WTC11 (cell line): ENCODE results near the gene DRP2. TPM values are rescaled to one million over a fixed set of nuclear protein-coding genes. Genes with fewer than 3 reads are reported as not detected.

Experiments
- ATAC-seq: fragments of 200-7000 bp; cut with Tn5 transposase; 2 replicates; pipeline ENCODE4 v1.10.0; 2021; ENCODE audit warnings: mild to moderate bottlenecking, moderate library complexity
- CTCF ChIA-PET: fragments of 300-600 bp; sonication (Branson Sonifier 250); formaldehyde crosslinking; loops from one replicate; lab custom pipeline; 2021; ENCODE audit warnings: antibody characterized with exemption; lab: Charles Lee
- POLR2A ChIA-PET: fragments of 350-600 bp; sonication (Branson Sonifier 250); formaldehyde crosslinking; loops from one replicate; lab custom pipeline; 2021; ENCODE audit warnings: antibody characterized with exemption; lab: Charles Lee
- DNase-seq: peaks from one replicate; pipeline ENCODE4 v3.0.0; 2021; ENCODE audit warnings: low spot score
- H3K27ac Mint-ChIP-seq: 2 replicates; pipeline ENCODE4 v1.8.0; 2021; ENCODE audit warnings: mixed read lengths
- H3K27me3 Mint-ChIP-seq: 2 replicates; pipeline ENCODE4 v1.8.0; 2021; ENCODE audit warnings: low read depth, mild to moderate bottlenecking, moderate library complexity, mixed read lengths
- H3K36me3 Mint-ChIP-seq: 2 replicates; pipeline ENCODE4 v1.8.0; 2021; ENCODE audit warnings: mixed read lengths
- H3K4me1 Mint-ChIP-seq: 2 replicates; pipeline ENCODE4 v1.8.0; 2022; ENCODE audit warnings: mixed read lengths
- H3K4me3 Mint-ChIP-seq: 2 replicates; pipeline ENCODE4 v1.8.0; 2021; ENCODE audit warnings: mild to moderate bottlenecking, moderate library complexity, mixed read lengths
- H3K9me3 Mint-ChIP-seq: 2 replicates; pipeline ENCODE4 v1.8.0; 2021; ENCODE audit warnings: mixed read lengths
- ELF4 ChIP-seq: sonication (generic); formaldehyde crosslinking; IDR thresholded peaks from 2 replicates; pipeline ENCODE4 v1.8.1; 2022; ENCODE audit warnings: low read depth, mild to moderate bottlenecking, moderate library complexity, missing genetic modification reagents
- HMGA2 ChIP-seq: fragments of 250-450 bp; sonication (Bioruptor Pico); IDR thresholded peaks from 2 replicates; pipeline ENCODE4 v1.4.0; 2021; ENCODE audit warnings: mild to moderate bottlenecking, moderate library complexity
- MYBL2 ChIP-seq: sonication (generic); formaldehyde crosslinking; IDR thresholded peaks from 2 replicates; pipeline ENCODE4 v1.8.1; 2023; ENCODE audit warnings: mild to moderate bottlenecking, moderate library complexity, missing genetic modification reagents
- NFYB ChIP-seq: sonication (generic); formaldehyde crosslinking; conservative IDR thresholded peaks from 2 replicates; pipeline ENCODE4 v1.8.0; 2022; ENCODE audit warnings: low read depth, missing genetic modification reagents
- OVOL2 ChIP-seq: fragments of 250-450 bp; sonication (Bioruptor Pico); IDR thresholded peaks from 2 replicates; pipeline ENCODE4 v1.9.0; 2021; ENCODE audit warnings: mild to moderate bottlenecking, borderline replicate concordance
- SOX15 ChIP-seq: fragments of 250-450 bp; sonication (Bioruptor Pico); IDR thresholded peaks from 2 replicates; pipeline ENCODE4 v1.9.0; 2021; ENCODE audit warnings: mild to moderate bottlenecking
- TEAD4 ChIP-seq: sonication (generic); formaldehyde crosslinking; IDR thresholded peaks from 2 replicates; pipeline ENCODE4 v1.8.0; 2022; ENCODE audit warnings: mild to moderate bottlenecking, missing genetic modification reagents
- ZNF121 ChIP-seq: sonication (generic); formaldehyde crosslinking; IDR thresholded peaks from 2 replicates; pipeline ENCODE4 v1.8.0; 2023; ENCODE audit warnings: missing genetic modification reagents
- total RNA-seq: library from RNA; stranded (reverse); gene quantifications from 3 replicates; pipeline ENCODE4 v1.2.3, GENCODE V29; 2021
- TF ChIP-seq, protein P1 (sequence below): fragments of 250-450 bp; sonication (Bioruptor Pico); IDR thresholded peaks from 2 replicates; pipeline ENCODE4 v2.1.2; 2022; ENCODE audit warnings: mild to moderate bottlenecking, moderate library complexity
- TF ChIP-seq, protein P2 (sequence below): sonication (generic); formaldehyde crosslinking; IDR thresholded peaks from 2 replicates; pipeline ENCODE4 v1.8.1; 2023; ENCODE audit warnings: mild to moderate bottlenecking, missing genetic modification reagents
- TF ChIP-seq, protein P3 (sequence below): sonication (generic); formaldehyde crosslinking; IDR thresholded peaks from 2 replicates; pipeline ENCODE4 v1.8.1; 2022; ENCODE audit warnings: mild to moderate bottlenecking, moderate library complexity, missing genetic modification reagents
- TF ChIP-seq, protein P4 (sequence below): sonication (generic); formaldehyde crosslinking; IDR thresholded peaks from 2 replicates; pipeline ENCODE4 v1.8.1; 2022; ENCODE audit warnings: missing genetic modification reagents, borderline replicate concordance
- TF ChIP-seq, protein P5 (sequence below): fragments of 250-450 bp; sonication (Bioruptor Pico); IDR thresholded peaks from 2 replicates; pipeline ENCODE4 v1.9.0; 2021; ENCODE audit warnings: mild to moderate bottlenecking
- TF ChIP-seq, protein P6 (sequence below): sonication (generic); formaldehyde crosslinking; IDR thresholded peaks from 2 replicates; pipeline ENCODE4 v1.8.0; 2023; ENCODE audit warnings: missing genetic modification reagents, mild to moderate bottlenecking, borderline replicate concordance
- TF ChIP-seq, protein P7 (sequence below): sonication (generic); formaldehyde crosslinking; IDR thresholded peaks from 2 replicates; pipeline ENCODE4 v1.8.1; 2023; ENCODE audit warnings: mild to moderate bottlenecking, missing genetic modification reagents

Gene DRP2
- total RNA-seq, 1 experiment from 2014 or later, result 0.52 TPM

DNA sequence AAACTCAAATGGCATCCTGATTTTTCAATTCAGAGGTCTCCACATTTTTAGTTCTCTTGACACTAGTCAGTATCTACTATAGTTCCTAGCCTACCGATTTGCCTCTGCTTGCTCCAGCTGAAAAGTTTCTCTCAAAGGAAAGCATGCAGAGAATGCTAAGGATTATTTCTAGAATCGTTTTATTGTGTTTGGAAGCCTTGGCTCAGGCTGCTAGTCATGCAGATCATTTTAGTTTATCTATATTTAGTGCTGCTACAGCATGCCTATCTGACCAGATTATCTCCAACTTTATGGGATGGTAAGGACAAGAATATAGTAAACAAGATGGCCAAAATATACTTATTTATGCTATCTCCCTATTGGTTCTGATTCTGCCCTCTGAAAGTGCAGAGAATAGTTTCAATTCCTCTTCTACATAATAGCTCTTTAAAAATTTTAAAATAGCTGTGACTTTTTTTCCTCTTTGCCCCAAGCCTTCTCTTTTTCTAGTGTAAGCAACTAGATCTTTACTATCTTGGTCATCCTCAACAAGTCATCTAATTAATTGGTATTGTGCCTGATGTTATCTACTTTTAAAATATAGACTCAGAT, 15.7 kb upstream of the DRP2 start (continued):
- TF ChIP-seq, protein P1, sequence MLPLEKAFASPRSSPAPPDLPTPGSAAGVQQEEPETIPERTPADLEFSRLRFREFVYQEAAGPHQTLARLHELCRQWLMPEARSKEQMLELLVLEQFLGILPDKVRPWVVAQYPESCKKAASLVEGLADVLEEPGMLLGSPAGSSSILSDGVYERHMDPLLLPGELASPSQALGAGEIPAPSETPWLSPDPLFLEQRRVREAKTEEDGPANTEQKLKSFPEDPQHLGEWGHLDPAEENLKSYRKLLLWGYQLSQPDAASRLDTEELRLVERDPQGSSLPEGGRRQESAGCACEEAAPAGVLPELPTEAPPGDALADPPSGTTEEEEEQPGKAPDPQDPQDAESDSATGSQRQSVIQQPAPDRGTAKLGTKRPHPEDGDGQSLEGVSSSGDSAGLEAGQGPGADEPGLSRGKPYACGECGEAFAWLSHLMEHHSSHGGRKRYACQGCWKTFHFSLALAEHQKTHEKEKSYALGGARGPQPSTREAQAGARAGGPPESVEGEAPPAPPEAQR (CRISPR knock-in tag), result no peak
- TF ChIP-seq, protein P2, sequence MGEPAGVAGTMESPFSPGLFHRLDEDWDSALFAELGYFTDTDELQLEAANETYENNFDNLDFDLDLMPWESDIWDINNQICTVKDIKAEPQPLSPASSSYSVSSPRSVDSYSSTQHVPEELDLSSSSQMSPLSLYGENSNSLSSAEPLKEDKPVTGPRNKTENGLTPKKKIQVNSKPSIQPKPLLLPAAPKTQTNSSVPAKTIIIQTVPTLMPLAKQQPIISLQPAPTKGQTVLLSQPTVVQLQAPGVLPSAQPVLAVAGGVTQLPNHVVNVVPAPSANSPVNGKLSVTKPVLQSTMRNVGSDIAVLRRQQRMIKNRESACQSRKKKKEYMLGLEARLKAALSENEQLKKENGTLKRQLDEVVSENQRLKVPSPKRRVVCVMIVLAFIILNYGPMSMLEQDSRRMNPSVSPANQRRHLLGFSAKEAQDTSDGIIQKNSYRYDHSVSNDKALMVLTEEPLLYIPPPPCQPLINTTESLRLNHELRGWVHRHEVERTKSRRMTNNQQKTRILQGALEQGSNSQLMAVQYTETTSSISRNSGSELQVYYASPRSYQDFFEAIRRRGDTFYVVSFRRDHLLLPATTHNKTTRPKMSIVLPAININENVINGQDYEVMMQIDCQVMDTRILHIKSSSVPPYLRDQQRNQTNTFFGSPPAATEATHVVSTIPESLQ (CRISPR knock-in tag), result no peak
- no peak for TF ChIP-seq ZNF121 (CRISPR knock-in tag)

DNA sequence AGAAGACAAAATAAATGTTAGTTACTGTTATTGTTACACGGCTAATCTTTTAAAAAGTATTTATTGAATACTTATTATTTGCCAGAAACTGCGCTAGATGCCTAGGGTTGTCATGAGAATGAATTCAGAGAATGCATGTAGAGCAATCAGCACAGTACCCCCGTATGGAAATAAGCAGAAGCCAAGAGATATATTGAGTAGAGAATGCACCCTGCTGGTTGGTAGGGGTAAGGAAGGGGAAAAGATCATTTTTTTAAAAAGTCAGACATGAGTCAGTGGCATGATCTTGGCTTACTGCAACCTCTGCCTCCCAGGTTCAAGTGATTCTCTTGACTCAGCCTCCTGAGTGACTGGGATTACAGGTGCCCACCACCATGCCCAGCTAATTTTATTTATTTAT, 13.1 kb upstream of the DRP2 start:
- Mint-ChIP-seq H3K36me3 (no peaks in the 10 kb centered on the region), H3K4me1 (peaks cover 8% of the 10 kb centered on the region), H3K9me3 (no peaks in the 10 kb centered on the region), H3K27ac (no peak overlapping the region), H3K4me3 (no peak overlapping the region), H3K27me3 (no peaks in the 10 kb centered on the region)
- ATAC-seq (peak; percentile 59), DNase-seq (no peak)
- TF ChIP-seq, protein P3, sequence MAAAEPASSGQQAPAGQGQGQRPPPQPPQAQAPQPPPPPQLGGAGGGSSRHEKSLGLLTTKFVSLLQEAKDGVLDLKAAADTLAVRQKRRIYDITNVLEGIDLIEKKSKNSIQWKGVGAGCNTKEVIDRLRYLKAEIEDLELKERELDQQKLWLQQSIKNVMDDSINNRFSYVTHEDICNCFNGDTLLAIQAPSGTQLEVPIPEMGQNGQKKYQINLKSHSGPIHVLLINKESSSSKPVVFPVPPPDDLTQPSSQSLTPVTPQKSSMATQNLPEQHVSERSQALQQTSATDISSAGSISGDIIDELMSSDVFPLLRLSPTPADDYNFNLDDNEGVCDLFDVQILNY (CRISPR knock-in tag), result no peak
- TF ChIP-seq, protein P4, sequence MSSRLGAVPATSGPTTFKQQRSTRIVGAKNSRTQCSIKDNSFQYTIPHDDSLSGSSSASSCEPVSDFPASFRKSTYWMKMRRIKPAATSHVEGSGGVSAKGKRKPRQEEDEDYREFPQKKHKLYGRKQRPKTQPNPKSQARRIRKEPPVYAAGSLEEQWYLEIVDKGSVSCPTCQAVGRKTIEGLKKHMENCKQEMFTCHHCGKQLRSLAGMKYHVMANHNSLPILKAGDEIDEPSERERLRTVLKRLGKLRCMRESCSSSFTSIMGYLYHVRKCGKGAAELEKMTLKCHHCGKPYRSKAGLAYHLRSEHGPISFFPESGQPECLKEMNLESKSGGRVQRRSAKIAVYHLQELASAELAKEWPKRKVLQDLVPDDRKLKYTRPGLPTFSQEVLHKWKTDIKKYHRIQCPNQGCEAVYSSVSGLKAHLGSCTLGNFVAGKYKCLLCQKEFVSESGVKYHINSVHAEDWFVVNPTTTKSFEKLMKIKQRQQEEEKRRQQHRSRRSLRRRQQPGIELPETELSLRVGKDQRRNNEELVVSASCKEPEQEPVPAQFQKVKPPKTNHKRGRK (CRISPR knock-in tag), result no peak
- TF ChIP-seq, protein P5, sequence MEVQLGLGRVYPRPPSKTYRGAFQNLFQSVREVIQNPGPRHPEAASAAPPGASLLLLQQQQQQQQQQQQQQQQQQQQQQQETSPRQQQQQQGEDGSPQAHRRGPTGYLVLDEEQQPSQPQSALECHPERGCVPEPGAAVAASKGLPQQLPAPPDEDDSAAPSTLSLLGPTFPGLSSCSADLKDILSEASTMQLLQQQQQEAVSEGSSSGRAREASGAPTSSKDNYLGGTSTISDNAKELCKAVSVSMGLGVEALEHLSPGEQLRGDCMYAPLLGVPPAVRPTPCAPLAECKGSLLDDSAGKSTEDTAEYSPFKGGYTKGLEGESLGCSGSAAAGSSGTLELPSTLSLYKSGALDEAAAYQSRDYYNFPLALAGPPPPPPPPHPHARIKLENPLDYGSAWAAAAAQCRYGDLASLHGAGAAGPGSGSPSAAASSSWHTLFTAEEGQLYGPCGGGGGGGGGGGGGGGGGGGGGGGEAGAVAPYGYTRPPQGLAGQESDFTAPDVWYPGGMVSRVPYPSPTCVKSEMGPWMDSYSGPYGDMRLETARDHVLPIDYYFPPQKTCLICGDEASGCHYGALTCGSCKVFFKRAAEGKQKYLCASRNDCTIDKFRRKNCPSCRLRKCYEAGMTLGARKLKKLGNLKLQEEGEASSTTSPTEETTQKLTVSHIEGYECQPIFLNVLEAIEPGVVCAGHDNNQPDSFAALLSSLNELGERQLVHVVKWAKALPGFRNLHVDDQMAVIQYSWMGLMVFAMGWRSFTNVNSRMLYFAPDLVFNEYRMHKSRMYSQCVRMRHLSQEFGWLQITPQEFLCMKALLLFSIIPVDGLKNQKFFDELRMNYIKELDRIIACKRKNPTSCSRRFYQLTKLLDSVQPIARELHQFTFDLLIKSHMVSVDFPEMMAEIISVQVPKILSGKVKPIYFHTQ (CRISPR knock-in tag), result no peak
- TF ChIP-seq TEAD4 (CRISPR knock-in tag) (no peak), ELF4 (CRISPR knock-in tag) (no peak), OVOL2 (CRISPR knock-in tag) (no peak)
- CTCF ChIA-PET, result no interaction called here
- POLR2A ChIA-PET, result no interaction called here

DNA sequence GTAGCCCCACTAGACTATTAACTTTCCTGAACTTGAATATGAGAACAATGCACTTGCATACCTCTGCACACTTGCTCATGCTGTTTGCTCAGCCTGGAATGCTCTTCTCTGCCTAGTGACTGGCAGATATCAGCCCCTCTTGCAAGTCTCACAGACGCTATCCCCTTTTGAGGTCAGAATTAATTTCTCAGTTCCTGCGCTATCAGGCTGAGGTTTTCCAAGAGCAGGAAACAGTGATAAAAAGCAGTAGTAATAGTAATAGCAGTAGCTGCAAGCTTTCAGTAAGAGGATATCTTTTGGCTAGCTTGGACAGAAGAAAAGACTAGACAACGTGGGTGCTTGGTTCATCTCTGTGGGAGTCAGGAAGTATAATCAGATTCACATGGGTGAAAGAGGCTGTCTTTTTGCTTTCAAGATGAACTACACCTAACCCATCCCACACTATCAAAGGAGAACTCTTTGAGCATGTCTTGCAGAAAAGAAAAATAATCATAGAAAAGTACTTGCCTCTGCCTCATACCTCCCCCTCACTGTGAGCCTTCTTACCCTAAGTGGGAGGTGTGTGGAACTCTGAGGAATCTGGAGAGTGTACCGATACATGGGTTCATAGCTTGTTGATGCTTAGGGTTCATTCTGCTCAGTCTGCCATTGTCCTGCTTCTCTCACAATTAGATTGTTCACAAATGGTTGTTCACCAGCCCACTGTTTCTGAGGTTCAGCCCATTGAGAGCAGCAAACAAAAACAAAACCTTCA, 11.3 kb upstream of the DRP2 start:
- ChIA-PET CTCF (no interaction called here), POLR2A (no interaction called here)
- Mint-ChIP-seq H3K9me3 (no peaks in the 10 kb centered on the region), H3K27ac (no peak overlapping the region), H3K4me1 (peaks cover 8% of the 10 kb centered on the region), H3K27me3 (no peaks in the 10 kb centered on the region), H3K36me3 (no peaks in the 10 kb centered on the region), H3K4me3 (no peak overlapping the region)
- TF ChIP-seq NFYB (CRISPR knock-in tag), result no peak
- no peak for TF ChIP-seq SOX15 (CRISPR knock-in tag)
- TF ChIP-seq ELF4 (CRISPR knock-in tag), result no peak
- no peak for TF ChIP-seq HMGA2 (CRISPR knock-in tag)
- TF ChIP-seq, protein P6, sequence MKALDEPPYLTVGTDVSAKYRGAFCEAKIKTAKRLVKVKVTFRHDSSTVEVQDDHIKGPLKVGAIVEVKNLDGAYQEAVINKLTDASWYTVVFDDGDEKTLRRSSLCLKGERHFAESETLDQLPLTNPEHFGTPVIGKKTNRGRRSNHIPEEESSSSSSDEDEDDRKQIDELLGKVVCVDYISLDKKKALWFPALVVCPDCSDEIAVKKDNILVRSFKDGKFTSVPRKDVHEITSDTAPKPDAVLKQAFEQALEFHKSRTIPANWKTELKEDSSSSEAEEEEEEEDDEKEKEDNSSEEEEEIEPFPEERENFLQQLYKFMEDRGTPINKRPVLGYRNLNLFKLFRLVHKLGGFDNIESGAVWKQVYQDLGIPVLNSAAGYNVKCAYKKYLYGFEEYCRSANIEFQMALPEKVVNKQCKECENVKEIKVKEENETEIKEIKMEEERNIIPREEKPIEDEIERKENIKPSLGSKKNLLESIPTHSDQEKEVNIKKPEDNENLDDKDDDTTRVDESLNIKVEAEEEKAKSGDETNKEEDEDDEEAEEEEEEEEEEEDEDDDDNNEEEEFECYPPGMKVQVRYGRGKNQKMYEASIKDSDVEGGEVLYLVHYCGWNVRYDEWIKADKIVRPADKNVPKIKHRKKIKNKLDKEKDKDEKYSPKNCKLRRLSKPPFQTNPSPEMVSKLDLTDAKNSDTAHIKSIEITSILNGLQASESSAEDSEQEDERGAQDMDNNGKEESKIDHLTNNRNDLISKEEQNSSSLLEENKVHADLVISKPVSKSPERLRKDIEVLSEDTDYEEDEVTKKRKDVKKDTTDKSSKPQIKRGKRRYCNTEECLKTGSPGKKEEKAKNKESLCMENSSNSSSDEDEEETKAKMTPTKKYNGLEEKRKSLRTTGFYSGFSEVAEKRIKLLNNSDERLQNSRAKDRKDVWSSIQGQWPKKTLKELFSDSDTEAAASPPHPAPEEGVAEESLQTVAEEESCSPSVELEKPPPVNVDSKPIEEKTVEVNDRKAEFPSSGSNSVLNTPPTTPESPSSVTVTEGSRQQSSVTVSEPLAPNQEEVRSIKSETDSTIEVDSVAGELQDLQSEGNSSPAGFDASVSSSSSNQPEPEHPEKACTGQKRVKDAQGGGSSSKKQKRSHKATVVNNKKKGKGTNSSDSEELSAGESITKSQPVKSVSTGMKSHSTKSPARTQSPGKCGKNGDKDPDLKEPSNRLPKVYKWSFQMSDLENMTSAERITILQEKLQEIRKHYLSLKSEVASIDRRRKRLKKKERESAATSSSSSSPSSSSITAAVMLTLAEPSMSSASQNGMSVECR (CRISPR knock-in tag), result no peak
- TF ChIP-seq MYBL2 (CRISPR knock-in tag), result no peak
- TF ChIP-seq, protein P7, sequence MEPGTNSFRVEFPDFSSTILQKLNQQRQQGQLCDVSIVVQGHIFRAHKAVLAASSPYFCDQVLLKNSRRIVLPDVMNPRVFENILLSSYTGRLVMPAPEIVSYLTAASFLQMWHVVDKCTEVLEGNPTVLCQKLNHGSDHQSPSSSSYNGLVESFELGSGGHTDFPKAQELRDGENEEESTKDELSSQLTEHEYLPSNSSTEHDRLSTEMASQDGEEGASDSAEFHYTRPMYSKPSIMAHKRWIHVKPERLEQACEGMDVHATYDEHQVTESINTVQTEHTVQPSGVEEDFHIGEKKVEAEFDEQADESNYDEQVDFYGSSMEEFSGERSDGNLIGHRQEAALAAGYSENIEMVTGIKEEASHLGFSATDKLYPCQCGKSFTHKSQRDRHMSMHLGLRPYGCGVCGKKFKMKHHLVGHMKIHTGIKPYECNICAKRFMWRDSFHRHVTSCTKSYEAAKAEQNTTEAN, result no peak
- ATAC-seq, result no peak
- no peak for DNase-seq
